ENCODE data around the gene SSBP2. TPM values are rescaled to one million over a fixed set of nuclear protein-coding genes. Genes with fewer than 3 reads are reported as not detected.

Gene SSBP2
- total and polyA plus RNA-seq, 2 donors (not counting 3 experiments of a cell fraction or from before 2014, with no cell fraction given) = 9.6 to 11.5 TPM

DNA sequence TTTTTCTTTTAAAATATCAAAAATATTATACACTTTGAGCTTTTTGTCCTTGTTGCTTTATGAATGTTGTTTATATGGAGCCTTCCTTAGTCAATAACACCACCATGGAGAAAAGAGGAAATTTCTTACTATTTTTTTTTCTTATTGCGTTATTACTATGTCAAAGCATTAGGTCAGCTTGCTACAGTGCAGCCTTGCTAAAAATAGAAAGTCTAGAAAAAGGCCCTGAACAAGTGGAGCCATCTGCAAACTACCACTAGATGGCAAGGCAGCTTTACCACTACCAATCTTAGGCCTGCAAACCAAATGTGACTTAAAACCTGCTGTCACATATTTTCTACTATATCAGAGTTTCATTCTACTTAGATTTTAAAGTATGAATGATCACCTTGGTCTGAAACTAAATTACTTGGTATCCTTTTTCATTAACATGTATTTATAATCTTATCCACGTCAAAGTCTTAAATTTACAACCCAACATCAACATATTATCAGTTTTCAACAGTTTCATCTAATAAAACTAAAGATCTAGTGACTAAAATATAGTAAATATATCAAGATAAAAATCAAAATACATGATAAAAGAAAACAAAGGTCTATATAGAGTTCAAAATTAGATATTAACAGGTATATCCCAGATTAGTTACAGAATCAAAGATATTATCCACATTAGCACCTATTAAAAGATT lies 243.9 kb downstream of the SSBP2 start:
- H3K27ac ChIP-seq (ENCODE audit: insufficient read depth, low read depth, low read length) = no peak overlapping the region
- H3K27me3 ChIP-seq (ENCODE audit: control insufficient read depth in 2 of 2, insufficient read depth in 2 of 2, low read length in 2 of 2) = no peaks in the 10 kb centered on the region
- H3K4me2 ChIP-seq (ENCODE audit: insufficient read depth, low read length) = peak overlapping the region; percentile 50
- no peak overlapping the region for H2AFZ ChIP-seq (ENCODE audit: low read depth, low read length)
- BruUV-seq (replicated peaks) = no TSS peak
- H4K20me1 ChIP-seq (replicated peaks; ENCODE audit: control insufficient read depth, extremely low read depth, insufficient read depth, low read length) = no peaks in the 10 kb centered on the region
- H3K9me3 ChIP-seq (replicated peaks; ENCODE audit: control insufficient read depth, insufficient read depth, low read length) = no peaks in the 10 kb centered on the region
- H3K9ac ChIP-seq (replicated peaks; ENCODE audit: extremely low read depth, insufficient read depth, low read length) = no peak overlapping the region
- H3K4me1 ChIP-seq (ENCODE audit: control insufficient read depth, extremely low read depth, insufficient read depth, low read length) = peaks cover 14% of the 10 kb centered on the region
- DNase-seq (ENCODE audit: low read depth, low spot score) (peak; percentile 94), FAIRE-seq (peak; percentile 77)
- H3K79me2 ChIP-seq (ENCODE audit: control insufficient read depth, insufficient read depth, low read length) = no peaks in the 10 kb centered on the region
- ChIA-PET CTCF (interaction anchor here (0.6 to 5.3 kb wide), 29 partner anchors 10 to 720 kb away, joined by 3 to 53 read pairs (median 4); partner anchors contain the start of genes ATG10 and SSBP2), POLR2A (interaction anchor here (1.0 kb wide), 1 partner anchor 345 kb away, joined by 3 read pairs; no protein-coding TSS in a partner anchor)
- TF ChIP-seq EZH2 (IDR thresholded peaks at IDR 0.05; ENCODE audit: borderline replicate concordance, low read depth, low read length, severe bottlenecking) (no peak), FOS (IDR thresholded peaks at IDR 0.05; ENCODE audit: borderline replicate concordance, insufficient read depth, low read length) (no peak), JUN (IDR thresholded peaks at IDR 0.05; ENCODE audit: borderline replicate concordance, insufficient read depth, insufficient read length, low read depth) (no peak)
- TF ChIP-seq, protein P1, sequence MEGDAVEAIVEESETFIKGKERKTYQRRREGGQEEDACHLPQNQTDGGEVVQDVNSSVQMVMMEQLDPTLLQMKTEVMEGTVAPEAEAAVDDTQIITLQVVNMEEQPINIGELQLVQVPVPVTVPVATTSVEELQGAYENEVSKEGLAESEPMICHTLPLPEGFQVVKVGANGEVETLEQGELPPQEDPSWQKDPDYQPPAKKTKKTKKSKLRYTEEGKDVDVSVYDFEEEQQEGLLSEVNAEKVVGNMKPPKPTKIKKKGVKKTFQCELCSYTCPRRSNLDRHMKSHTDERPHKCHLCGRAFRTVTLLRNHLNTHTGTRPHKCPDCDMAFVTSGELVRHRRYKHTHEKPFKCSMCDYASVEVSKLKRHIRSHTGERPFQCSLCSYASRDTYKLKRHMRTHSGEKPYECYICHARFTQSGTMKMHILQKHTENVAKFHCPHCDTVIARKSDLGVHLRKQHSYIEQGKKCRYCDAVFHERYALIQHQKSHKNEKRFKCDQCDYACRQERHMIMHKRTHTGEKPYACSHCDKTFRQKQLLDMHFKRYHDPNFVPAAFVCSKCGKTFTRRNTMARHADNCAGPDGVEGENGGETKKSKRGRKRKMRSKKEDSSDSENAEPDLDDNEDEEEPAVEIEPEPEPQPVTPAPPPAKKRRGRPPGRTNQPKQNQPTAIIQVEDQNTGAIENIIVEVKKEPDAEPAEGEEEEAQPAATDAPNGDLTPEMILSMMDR (IDR thresholded peaks at IDR 0.05; ENCODE audit: extremely low read depth in 1 of 2, insufficient read depth in 1 of 2, low read depth in 1 of 2, low read length in 2 of 2) = peak; percentile 78
- TF ChIP-seq, protein P2, sequence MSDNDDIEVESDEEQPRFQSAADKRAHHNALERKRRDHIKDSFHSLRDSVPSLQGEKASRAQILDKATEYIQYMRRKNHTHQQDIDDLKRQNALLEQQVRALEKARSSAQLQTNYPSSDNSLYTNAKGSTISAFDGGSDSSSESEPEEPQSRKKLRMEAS (IDR thresholded peaks at IDR 0.05; ENCODE audit: insufficient read depth, insufficient read length) = no peak
- intact Hi-C loops (cut with micrococcal nuclease) (loop anchor here (1.0 to 5.0 kb wide), 9 partner anchors 46 to 718 kb away; partner anchors contain the start of genes ATG10 and SSBP2), dilution Hi-C loops (cut with MboI; ENCODE audit: extremely low pct_ligation_motif_present, low sequenced_read_pairs) (no loop called here)
- no peaks in the 10 kb centered on the region for H3K9me1 ChIP-seq (replicated peaks; ENCODE audit: control insufficient read depth, extremely low read depth, insufficient read depth, low read length)
- no peak overlapping the region for H3K4me3 ChIP-seq (replicated peaks in 1 of 3; ENCODE audit: insufficient read depth in 1 of 3, low read depth in 1 of 3, low read length in 3 of 3)
- no peaks in the 10 kb centered on the region for H3K36me3 ChIP-seq (ENCODE audit: control insufficient read depth in 2 of 2, extremely low read depth in 1 of 2, insufficient read depth in 2 of 2, low read length in 2 of 2)
